Uterus (tissue), 4 donors: ENCODE measurements around the gene DLX6. TPM values are rescaled to one million over a fixed set of nuclear protein-coding genes. Genes with fewer than 3 reads are reported as not detected.

Experiments
- DNase-seq, 2 donors: peaks; one replicate each; pipeline ENCODE4 v3.0.0-alpha.2; 2019 to 2020
- H3K27ac ChIP-seq, 2 donors: fragments of 200-600 bp; sonication (generic); 1 replicate in 1 of 2; 2 replicates in 1 of 2; pipeline ENCODE4 v1.5.1; 2016 to 2018
- H3K27me3 ChIP-seq, 2 donors: fragments of 200-600 bp; sonication (generic); one replicate each; pipeline ENCODE4 v1.5.1; 2018 to 2019; ENCODE audit warnings: control low read depth in 1 of 2
- H3K36me3 ChIP-seq, 2 donors: fragments of 200-600 bp; sonication (generic); one replicate each; pipeline ENCODE4 v1.5.1; 2019; ENCODE audit warnings: control low read depth in 1 of 2
- H3K4me1 ChIP-seq, 2 donors: fragments of 200-600 bp; sonication (generic); one replicate each; pipeline ENCODE4 v1.5.1; 2018 to 2019; ENCODE audit warnings: control low read depth in 1 of 2
- H3K4me3 ChIP-seq, 2 donors: fragments of 200-600 bp; sonication (generic); 1 replicate in 1 of 2; 2 replicates in 1 of 2; pipeline ENCODE4 v1.5.1; 2018 to 2019; ENCODE audit warnings: mild to moderate bottlenecking in 1 of 2
- H3K9me3 ChIP-seq, 2 donors: fragments of 200-600 bp; sonication (generic); one replicate each; pipeline ENCODE4 v1.5.1; 2019; ENCODE audit warnings: control low read depth in 1 of 2
- CTCF ChIP-seq, 4 experiments: fragments of 200-600 bp in 2 of 4; fragments of 450-650 bp in 2 of 4; sonication (generic) in 2 of 4; IDR thresholded peaks; one replicate each; pipeline ENCODE4 v1.5.1; 2016 to 2019; ENCODE audit warnings: antibody characterized with exemption in 4 of 4, mild to moderate bottlenecking in 2 of 4, moderate library complexity in 1 of 4
- POLR2A ChIP-seq, 2 donors: fragments of 450-650 bp; IDR thresholded peaks; one replicate each; pipeline ENCODE4 v1.6.1; 2016; ENCODE audit warnings: antibody characterized with exemption in 2 of 2, mild to moderate bottlenecking in 1 of 2, moderate library complexity in 1 of 2
- intact Hi-C: fragments of 100-400 bp; cut with DNase I; formaldehyde crosslinking; loops from one replicate; pipeline ENCODE4 v1.15.1; 2023; ENCODE audit warnings: low total_unique reads
- total RNA-seq, 4 donors: library from RNA; depleted of rRNA in 3 of 4; stranded (reverse); fragments of >200 nt in 3 of 4; gene quantifications; one replicate each; pipeline versions ENCODE4 v1.1.0 to v1.2.4, GENCODE V29; 2014 to 2023
- donor health status: DM: yes; HTN: yes; CAD: no.

The DLX6 gene
- total RNA-seq, 4 donors from 2014 or later = 0.30 to 1.5 (median 0.77) TPM; not detected in 1

GRCh38 chr7:96985992-96986391, 19.4 kb upstream of the DLX6 start:
- no peak for DNase-seq

GRCh38 chr7:96986901-96987300, 18.5 kb upstream of the DLX6 start:
- Histone ChIP-seq H3K9me3 (no peaks in the 10 kb centered on the region), H3K4me1 (no peaks in the 10 kb centered on the region), H3K27ac (no peak overlapping the region), H3K4me3 (no peak overlapping the region), H3K27me3 (peaks cover 0 to 40% of the 10 kb centered on the region in 2 donors), H3K36me3 (no peaks in the 10 kb centered on the region)
- intact Hi-C loops = no loop called here
- no peak for DNase-seq
- TF ChIP-seq CTCF (IDR thresholded peaks at IDR 0.05) (no peak), POLR2A (IDR thresholded peaks at IDR 0.05) (no peak)

More at GRCh38 chr7:96985992-96986391, 19.4 kb upstream of the DLX6 start:
- H3K4me3 ChIP-seq = no peak overlapping the region
- H3K36me3 ChIP-seq = no peaks in the 10 kb centered on the region
- H3K4me1 ChIP-seq = no peaks in the 10 kb centered on the region
- intact Hi-C loops = no loop called here
- H3K9me3 ChIP-seq = no peaks in the 10 kb centered on the region
- peaks cover 0 to 31% of the 10 kb centered on the region in 2 donors for H3K27me3 ChIP-seq
- H3K27ac ChIP-seq = no peak overlapping the region
- no peak for TF ChIP-seq POLR2A (IDR thresholded peaks at IDR 0.05)
- TF ChIP-seq CTCF (IDR thresholded peaks at IDR 0.05) = no peak

GRCh38 chr7:96987719-96988118, 17.6 kb upstream of the DLX6 start:
- intact Hi-C loops = no loop called here
- Histone ChIP-seq H3K27me3 (peaks cover 3 to 48% of the 10 kb centered on the region in 2 donors), H3K9me3 (no peaks in the 10 kb centered on the region)

GRCh38 chr7:96989241-96989858, 16.0 kb upstream of the DLX6 start:
- TF ChIP-seq POLR2A (IDR thresholded peaks at IDR 0.05) (no peak), CTCF (IDR thresholded peaks at IDR 0.05) (no peak)
- intact Hi-C loops = no loop called here
- Histone ChIP-seq H3K36me3 (no peaks in the 10 kb centered on the region), H3K9me3 (no peaks in the 10 kb centered on the region), H3K4me3 (no peak overlapping the region), H3K27ac (no peak overlapping the region), H3K4me1 (no peaks in the 10 kb centered on the region), H3K27me3 (peaks cover 3 to 60% of the 10 kb centered on the region in 2 donors)
- no peak for DNase-seq

More at GRCh38 chr7:96987719-96988118, 17.6 kb upstream of the DLX6 start:
- no peaks in the 10 kb centered on the region for H3K36me3 ChIP-seq
- no peak for TF ChIP-seq CTCF (IDR thresholded peaks at IDR 0.05)
- TF ChIP-seq POLR2A (IDR thresholded peaks at IDR 0.05) = no peak
- no peak overlapping the region for H3K27ac ChIP-seq
- no peaks in the 10 kb centered on the region for H3K4me1 ChIP-seq
- H3K4me3 ChIP-seq = no peak overlapping the region
- no peak for DNase-seq

- Histone ChIP-seq H3K9me3 (no peaks in the 10 kb centered on the region), H3K27ac (no peak overlapping the region), H3K27me3 (peaks cover 3 to 65% of the 10 kb centered on the region in 2 donors), H3K36me3 (no peaks in the 10 kb centered on the region), H3K4me3 (no peak overlapping the region), H3K4me1 (no peaks in the 10 kb centered on the region)
- DNase-seq = no peak
- intact Hi-C loops = no loop called here
- TF ChIP-seq CTCF (IDR thresholded peaks at IDR 0.05) (no peak), POLR2A (IDR thresholded peaks at IDR 0.05) (no peak)
Measured at GRCh38 chr7:96989859-96990317, 15.5 kb upstream of the DLX6 start.
